DOHH2 (cell line): ENCODE results near the gene MAML1.

ENCODE experiments used
- H3F3A ChIP-seq: fragments of 200-600 bp; sonication (generic), shearing (Covaris generic); 2 replicates; pipeline ENCODE4 v1.6.0; 2016; ENCODE audit warnings: antibody characterized with exemption, mild to moderate bottlenecking; ENCODE audit not compliant: control insufficient read depth, insufficient read depth
- H3K27ac ChIP-seq: fragments of 200-600 bp; sonication (generic); 2 replicates; pipeline ENCODE4 v1.5.1; 2014; ENCODE audit warnings: low read depth, mild to moderate bottlenecking, low read length, moderate library complexity
- H3K27me3 ChIP-seq: fragments of 200-600 bp; sonication (generic); 2 replicates; pipeline ENCODE4 v1.6.1; 2014; ENCODE audit warnings: mild to moderate bottlenecking, low read length, mixed read lengths; ENCODE audit not compliant: control insufficient read depth
- H3K36me3 ChIP-seq: fragments of 200-600 bp; sonication (generic); 2 replicates; pipeline ENCODE4 v1.6.1; 2014; ENCODE audit warnings: mild to moderate bottlenecking, low read length, moderate library complexity, mixed read lengths; ENCODE audit not compliant: control insufficient read depth
- H3K4me1 ChIP-seq: fragments of 200-600 bp; sonication (generic); 2 replicates; pipeline ENCODE4 v1.6.1; 2014; ENCODE audit warnings: mild to moderate bottlenecking, low read length, mixed read lengths; ENCODE audit not compliant: control insufficient read depth
- H3K4me2 ChIP-seq: fragments of 200-600 bp; sonication (generic); 2 replicates; pipeline ENCODE4 v1.6.0; 2014; ENCODE audit warnings: mild to moderate bottlenecking, low read length, moderate library complexity
- H3K4me3 ChIP-seq: fragments of 200-600 bp; sonication (generic); 2 replicates; pipeline ENCODE4 v1.5.1; 2014; ENCODE audit warnings: mild to moderate bottlenecking, low read length, mixed read lengths
- H3K79me2 ChIP-seq: fragments of 200-600 bp; sonication (generic); 2 replicates; pipeline ENCODE4 v1.6.1; 2014; ENCODE audit warnings: mild to moderate bottlenecking, low read length, mixed read lengths; ENCODE audit not compliant: control insufficient read depth
- H3K9me2 ChIP-seq: fragments of 200-600 bp; sonication (generic); replicated peaks from 2 replicates; pipeline ENCODE4 v1.6.1; 2014; ENCODE audit warnings: mild to moderate bottlenecking, low read length, mixed read lengths; ENCODE audit not compliant: control insufficient read depth
- H3K9me3 ChIP-seq: fragments of 200-600 bp; sonication (generic); 2 replicates; pipeline ENCODE4 v1.6.1; 2014; ENCODE audit warnings: antibody characterized with exemption, low read length, mixed read lengths; ENCODE audit not compliant: control insufficient read depth, insufficient read depth
- H4K20me1 ChIP-seq: fragments of 200-600 bp; sonication (generic); 2 replicates; pipeline ENCODE4 v1.6.0; 2014; ENCODE audit warnings: low read depth, mild to moderate bottlenecking, antibody characterized with exemption, low read length, moderate library complexity; ENCODE audit not compliant: control insufficient read depth, insufficient read depth
- CTCF ChIP-seq: fragments of 200-600 bp; sonication (generic); IDR thresholded peaks from one replicate; pipeline ENCODE4 v1.5.1; 2014; ENCODE audit warnings: antibody characterized with exemption, mild to moderate bottlenecking, low read depth, low read length; ENCODE audit not compliant: poor library complexity, severe bottlenecking
- EZH2phosphoT487 ChIP-seq: fragments of 200-600 bp; sonication (generic); IDR thresholded peaks from 2 replicates; pipeline ENCODE4 v1.6.1; 2017; ENCODE audit warnings: borderline replicate concordance, mild to moderate bottlenecking, antibody characterized with exemption, low read length, moderate library complexity, mixed read lengths

Gene MAML1

GRCh38 chr5:179762079-179762780 is 29.6 kb downstream of the MAML1 start:
- TF ChIP-seq EZH2phosphoT487 (no peak), CTCF (no peak)
- H3K79me2 ChIP-seq = peaks cover 96% of the 10 kb centered on the region
- H3F3A ChIP-seq = peaks cover 15% of the 10 kb centered on the region
- H3K27ac ChIP-seq = peak overlapping the region; percentile 39
- peaks cover 24% of the 10 kb centered on the region for H4K20me1 ChIP-seq
- no peaks in the 10 kb centered on the region for H3K9me2 ChIP-seq
- H3K9me3 ChIP-seq = no peaks in the 10 kb centered on the region
- no peaks in the 10 kb centered on the region for H3K27me3 ChIP-seq
- peaks cover 40% of the 10 kb centered on the region for H3K4me1 ChIP-seq
- H3K4me2 ChIP-seq = peak overlapping the region; percentile 48
- peak overlapping the region; percentile 27 for H3K4me3 ChIP-seq
- H3K36me3 ChIP-seq = peaks cover 29% of the 10 kb centered on the region

GRCh38 chr5:179762781-179763176 is 30.2 kb downstream of the MAML1 start:
- peak overlapping the region; percentile 39 for H3K27ac ChIP-seq
- H3K9me3 ChIP-seq = no peaks in the 10 kb centered on the region
- H3K4me2 ChIP-seq = peak overlapping the region; percentile 48
- H4K20me1 ChIP-seq = peaks cover 24% of the 10 kb centered on the region
- no peak overlapping the region for H3K4me3 ChIP-seq
- peaks cover 40% of the 10 kb centered on the region for H3K4me1 ChIP-seq
- H3K9me2 ChIP-seq = no peaks in the 10 kb centered on the region
- H3K36me3 ChIP-seq = peaks cover 34% of the 10 kb centered on the region
- no peak for TF ChIP-seq EZH2phosphoT487
- TF ChIP-seq CTCF = no peak
- H3K27me3 ChIP-seq = no peaks in the 10 kb centered on the region
- H3F3A ChIP-seq = peaks cover 15% of the 10 kb centered on the region
- peaks cover 96% of the 10 kb centered on the region for H3K79me2 ChIP-seq

- Histone ChIP-seq H3K27ac (no peak overlapping the region), H3K4me3 (no peak overlapping the region), H3K79me2 (peaks cover 95% of the 10 kb centered on the region), H3F3A (peaks cover 15% of the 10 kb centered on the region), H3K4me1 (peaks cover 40% of the 10 kb centered on the region), H3K36me3 (peaks cover 40% of the 10 kb centered on the region), H4K20me1 (peaks cover 24% of the 10 kb centered on the region), H3K27me3 (no peaks in the 10 kb centered on the region), H3K9me2 (no peaks in the 10 kb centered on the region), H3K4me2 (no peak overlapping the region), H3K9me3 (no peaks in the 10 kb centered on the region)
- peak; percentile 91 for TF ChIP-seq CTCF
- TF ChIP-seq EZH2phosphoT487 = no peak
Observed at GRCh38 chr5:179763215-179763945, 30.8 kb downstream of the MAML1 start.
